ENCODE results near the gene PRF1. TPM values are rescaled to one million over a fixed set of nuclear protein-coding genes. Genes with fewer than 3 reads are reported as not detected.

Gene PRF1
- not detected for total RNA-seq
- polyA plus RNA-seq (2013, experiment 1 of 2): not detected
- polyA plus RNA-seq (2013, experiment 2 of 2): not detected
- long read RNA-seq, experiment 1: 0 reads
- long read RNA-seq, experiment 2: 0 reads
- long read RNA-seq, experiment 3, partial matches to known transcripts: 0 of 1 reads
- long read RNA-seq, experiment 3, other reads (novel, unspliced or antisense): 0 of 1 reads
- long read RNA-seq, experiment 4: 0 reads

- no peak within 1 kb of the TSS for H3K4me3 ChIP-seq (ENCODE audit: low read length)
- no peak within 1 kb of the TSS for H3K27ac ChIP-seq (ENCODE audit: low read depth, low read length)
- H3K9me3 ChIP-seq (ENCODE audit: control insufficient read depth, low read length): no peaks in the 10 kb centered on the region
- no peaks in the 10 kb centered on the region for H3K36me3 ChIP-seq (ENCODE audit: control insufficient read depth, insufficient read depth, low read length)
- no peaks in the 10 kb centered on the region for H3K27me3 Mint-ChIP-seq (ENCODE audit: insufficient read depth)
- no peak within 1 kb of the TSS for H3K27ac Mint-ChIP-seq
- H3K4me3 Mint-ChIP-seq: no peak within 1 kb of the TSS
- 93 to 94% methylated on average over 8 to 21 of the region's 21 CpGs for WGBS, 2 experiments (ENCODE audit: insufficient coverage in 1 of 2, insufficient read length in 1 of 2)
- H3K9me3 Mint-ChIP-seq: no peaks in the 10 kb centered on the region
- peak; percentile 49 for DNase-seq
- no peak within 1 kb of the TSS for H3K9ac ChIP-seq (ENCODE audit: extremely low read depth, low read length, poor library complexity, severe bottlenecking)
- H3K27me3 ChIP-seq (ENCODE audit: control insufficient read depth, insufficient read depth, low read length, poor library complexity, severe bottlenecking): no peaks in the 10 kb centered on the region
- H3K4me1 ChIP-seq (ENCODE audit: control insufficient read depth, insufficient read depth, low read length): no peaks in the 10 kb centered on the region
- TF ChIP-seq CTCF (conservative IDR thresholded peaks at IDR 0.05): no peak
- no peaks in the 10 kb centered on the region for H3K36me3 Mint-ChIP-seq (ENCODE audit: low read depth)
- no peaks in the 10 kb centered on the region for H3K4me1 Mint-ChIP-seq
Observed at GRCh38 chr10:70602665-70603448, at the start of gene PRF1. Gene PRF1 (minus strand): TSS chr10:70602741. CDS start chr10:70600902, 1,839 bp downstream.

- Histone ChIP-seq H3K9me3 (ENCODE audit: control insufficient read depth, low read length) (peaks cover 21% of the 10 kb centered on the region), H3K27ac (ENCODE audit: low read depth, low read length) (no peak overlapping the region), H3K27me3 (ENCODE audit: control insufficient read depth, insufficient read depth, low read length, poor library complexity, severe bottlenecking) (no peaks in the 10 kb centered on the region), H3K36me3 (ENCODE audit: control insufficient read depth, insufficient read depth, low read length) (no peaks in the 10 kb centered on the region), H3K4me3 (ENCODE audit: low read length) (no peak overlapping the region), H3K9ac (ENCODE audit: extremely low read depth, low read length, poor library complexity, severe bottlenecking) (no peak overlapping the region), H3K4me1 (ENCODE audit: control insufficient read depth, insufficient read depth, low read length) (no peaks in the 10 kb centered on the region)
- no peaks in the 10 kb centered on the region for H3K4me1 Mint-ChIP-seq
- H3K9me3 Mint-ChIP-seq: peaks cover 61% of the 10 kb centered on the region
- peaks cover 2% of the 10 kb centered on the region for H3K27me3 Mint-ChIP-seq (ENCODE audit: insufficient read depth)
- no peak for DNase-seq
- WGBS, 2 experiments (ENCODE audit: insufficient coverage in 1 of 2, insufficient read length in 1 of 2): 93 to 94% methylated on average over 2 to 5 of the region's 5 CpGs
- no peak for TF ChIP-seq CTCF (conservative IDR thresholded peaks at IDR 0.05)
- H3K36me3 Mint-ChIP-seq (ENCODE audit: low read depth): peaks cover 2% of the 10 kb centered on the region
- no peak overlapping the region for H3K4me3 Mint-ChIP-seq
- no peak overlapping the region for H3K27ac Mint-ChIP-seq
Observed at GRCh38 chr10:70651661-70652060, 49.1 kb upstream of the PRF1 start.

- no peaks in the 10 kb centered on the region for H3K4me1 Mint-ChIP-seq
- no peak for DNase-seq
- peaks cover 2% of the 10 kb centered on the region for H3K36me3 Mint-ChIP-seq (ENCODE audit: low read depth)
- Histone ChIP-seq H3K9ac (ENCODE audit: extremely low read depth, low read length, poor library complexity, severe bottlenecking) (no peak overlapping the region), H3K9me3 (ENCODE audit: control insufficient read depth, low read length) (peaks cover 21% of the 10 kb centered on the region), H3K27me3 (ENCODE audit: control insufficient read depth, insufficient read depth, low read length, poor library complexity, severe bottlenecking) (no peaks in the 10 kb centered on the region), H3K36me3 (ENCODE audit: control insufficient read depth, insufficient read depth, low read length) (no peaks in the 10 kb centered on the region), H3K4me1 (ENCODE audit: control insufficient read depth, insufficient read depth, low read length) (no peaks in the 10 kb centered on the region), H3K4me3 (ENCODE audit: low read length) (no peak overlapping the region), H3K27ac (ENCODE audit: low read depth, low read length) (no peak overlapping the region)
- 96 to 100% methylated on average over 1 to 3 of the region's 3 CpGs for WGBS, 2 experiments (ENCODE audit: insufficient coverage in 1 of 2, insufficient read length in 1 of 2)
- no peak for TF ChIP-seq CTCF (conservative IDR thresholded peaks at IDR 0.05)
- peaks cover 2% of the 10 kb centered on the region for H3K27me3 Mint-ChIP-seq (ENCODE audit: insufficient read depth)
- no peak overlapping the region for H3K27ac Mint-ChIP-seq
- no peak overlapping the region for H3K4me3 Mint-ChIP-seq
- H3K9me3 Mint-ChIP-seq: peaks cover 61% of the 10 kb centered on the region
Observed at GRCh38 chr10:70650718-70651117, 48.2 kb upstream of the PRF1 start.
